ENCODE measurements around the gene LRRC8D. TPM values are rescaled to one million over a fixed set of nuclear protein-coding genes. Genes with fewer than 3 reads are reported as not detected.

Gene LRRC8D
- total RNA-seq, 8 experiments from 2014 or later, result 13.2 to 69.1 (median 51.0) TPM

DNA sequence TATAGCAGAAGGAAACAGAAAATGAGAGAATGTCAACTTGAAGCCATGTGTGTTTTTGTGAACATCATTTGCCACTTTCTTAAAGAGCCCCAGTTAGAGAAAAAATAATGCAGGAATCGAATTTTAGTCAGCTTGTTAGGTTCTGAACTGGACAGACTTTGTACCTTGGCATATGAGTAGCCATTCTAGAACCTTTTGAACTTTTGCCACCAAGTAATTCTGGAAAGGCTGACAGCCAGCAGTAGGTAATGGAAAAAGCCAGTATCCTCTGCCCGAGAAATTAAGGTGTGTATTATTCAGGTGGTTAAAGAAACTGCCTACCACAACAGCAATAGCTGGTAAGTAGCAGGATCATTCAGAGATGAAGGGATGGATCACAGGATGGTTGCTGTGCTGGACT is 20.7 kb downstream of the LRRC8D start:
- WGBS, 10 experiments, result 89 to 100% (median 100%) methylated on average over 1 to 2 of the region's 2 CpGs; no CpG with 5 or more reads in 2 of the 10 experiments
- peaks cover 15 to 35% of the 10 kb centered on the region in 2 donors for H3K4me1 ChIP-seq (replicated peaks in 1 of 2)
- in situ Hi-C loops (cut with MboI; ENCODE audit: low pct_unique_long_range_greater_than_20kb in 2 of 9, low sequenced_read_pairs in 9 of 9, unreplicated experiment in 9 of 9), result no loop called here

DNA sequence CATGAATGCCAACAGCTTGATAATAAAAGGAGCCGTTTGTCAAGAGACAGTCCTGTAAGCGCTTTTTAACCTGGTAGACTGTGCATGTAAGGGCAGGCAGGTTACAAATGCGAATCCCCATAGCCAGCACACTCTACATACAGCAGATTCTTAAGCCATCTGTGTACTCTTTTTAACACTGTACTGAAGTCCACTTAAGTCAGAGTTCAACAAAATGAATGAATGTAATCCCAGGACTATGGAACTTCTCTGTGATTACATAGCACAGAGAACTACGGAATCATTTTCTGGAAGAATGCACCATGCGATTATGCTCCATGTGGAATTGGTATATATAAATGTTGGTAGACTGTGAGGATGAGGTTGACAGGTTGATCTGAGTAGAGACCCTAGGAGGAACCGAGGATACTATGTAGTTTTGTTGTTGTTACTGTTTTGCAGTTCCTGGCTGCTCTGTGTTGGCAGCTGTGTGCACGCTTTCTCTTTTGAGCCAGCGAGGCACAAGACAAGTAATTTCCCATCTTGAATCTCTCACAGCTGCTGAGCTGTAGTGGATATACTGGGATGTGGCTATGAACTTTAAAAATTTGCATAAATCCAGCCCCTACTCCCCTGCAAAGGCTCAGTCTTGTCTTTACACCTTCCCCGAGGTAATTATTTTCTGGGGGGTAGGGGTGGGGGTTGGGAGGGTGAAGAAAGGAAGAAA is 21.9 kb downstream of the LRRC8D start:
- 0 to 100% (median 68%) methylated on average over 1 to 7 of the region's 9 CpGs for WGBS, 10 experiments
- H3K4me1 ChIP-seq (replicated peaks in 1 of 2), result peaks cover 6 to 26% of the 10 kb centered on the region in 2 donors
- peak in 5 of 8 experiments; percentile 11 to 56 (median 37) for ATAC-seq (replicated peaks in 6 of 8)
- no peak overlapping the region for H3K4me3 ChIP-seq
- in situ Hi-C loops (cut with MboI; ENCODE audit: low pct_unique_long_range_greater_than_20kb in 2 of 9, low sequenced_read_pairs in 9 of 9, unreplicated experiment in 9 of 9), result no loop called here
- H3K27ac ChIP-seq, result no peak overlapping the region

More for the DNA sequence above, 20.7 kb downstream of the LRRC8D start:
- ATAC-seq (replicated peaks in 6 of 8), result no peak
- Histone ChIP-seq H3K4me3 (no peak overlapping the region), H3K27ac (no peak overlapping the region)

DNA sequence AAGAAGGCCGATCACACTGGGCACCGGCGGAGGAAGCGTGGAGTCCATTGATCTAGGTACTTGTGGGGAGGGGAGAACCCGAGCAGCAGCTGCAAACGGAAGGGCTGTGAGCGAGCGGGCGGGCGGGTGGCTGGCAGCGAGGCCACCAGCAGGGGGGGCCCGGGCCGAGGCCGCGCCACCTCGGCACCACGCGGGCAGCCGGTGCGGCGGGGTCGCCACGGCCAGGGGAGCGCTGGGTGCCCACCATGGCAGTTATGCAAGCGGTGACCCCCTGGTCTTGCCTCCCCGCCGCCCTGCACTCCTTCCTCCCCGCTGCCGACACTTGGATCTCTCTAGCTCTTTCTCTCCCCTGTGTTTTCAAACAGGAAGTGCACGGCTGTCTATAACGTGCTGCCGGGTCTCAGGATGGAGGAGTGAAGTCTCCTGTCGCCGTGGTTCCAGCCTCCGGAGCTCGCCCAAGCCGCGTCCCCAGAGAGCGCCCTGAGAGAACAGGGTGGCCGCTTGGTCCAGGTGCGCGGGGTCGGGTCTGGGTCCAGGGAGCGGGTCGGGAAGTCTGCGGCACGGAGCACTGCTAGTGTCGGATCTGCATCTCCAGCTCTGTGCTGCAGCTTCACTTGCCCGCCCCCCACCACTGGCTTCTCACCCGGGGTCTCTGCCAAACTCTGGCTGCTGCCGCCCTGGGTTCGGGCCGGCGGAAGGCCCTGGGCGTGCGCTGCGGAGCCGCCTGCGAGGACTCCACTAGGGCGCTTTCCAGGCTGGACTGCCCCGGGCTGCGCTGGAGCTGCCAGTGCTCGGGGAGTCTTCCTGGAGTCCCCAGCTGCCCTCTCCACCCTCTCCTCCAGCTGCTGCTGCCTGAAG is 22.7 kb downstream of the LRRC8D start:
- peak; percentile 40 to 89 (median 80) for ATAC-seq (replicated peaks in 6 of 8)
- in situ Hi-C loops (cut with MboI; ENCODE audit: low pct_unique_long_range_greater_than_20kb in 2 of 9, low sequenced_read_pairs in 9 of 9, unreplicated experiment in 9 of 9), result no loop called here
- H3K4me1 ChIP-seq (replicated peaks in 1 of 2), result peaks cover 2 to 26% of the 10 kb centered on the region in 2 donors
- H3K4me3 ChIP-seq, result peak overlapping the region in 1 of 5 donors; percentile 16
- WGBS, 10 experiments, result 3 to 90% (median 68%) methylated on average over 4 to 18 of the region's 63 CpGs; no CpG with 5 or more reads in 5 of the 10 experiments
- peak overlapping the region in 1 of 2 donors; percentile 51 for H3K27ac ChIP-seq

DNA sequence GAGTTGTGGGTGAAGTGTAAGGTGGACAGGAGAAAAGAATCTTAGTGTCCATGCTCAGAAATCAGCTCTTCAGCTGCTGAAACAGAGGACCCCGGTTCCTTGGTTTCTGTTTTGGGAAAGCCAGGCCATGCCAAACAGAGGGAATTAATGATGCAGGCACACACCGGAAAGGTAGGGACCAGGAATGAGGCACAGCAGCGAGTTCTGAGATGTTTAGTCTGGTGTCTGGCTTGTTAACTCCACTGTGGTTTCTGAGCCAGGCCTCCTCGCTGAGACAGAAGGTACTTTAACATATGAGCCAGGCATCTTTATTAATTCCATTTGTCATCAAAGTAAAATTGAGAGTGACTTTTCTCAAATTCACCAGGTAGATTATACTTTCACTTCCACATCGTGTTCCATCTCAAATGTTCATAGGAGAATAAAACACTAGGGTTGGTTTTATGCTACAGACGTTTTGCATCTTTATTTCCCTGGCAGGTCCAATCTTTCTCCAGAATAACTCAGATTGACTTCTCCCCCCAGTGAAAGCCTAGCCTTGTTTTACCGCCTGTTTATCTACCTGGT is 23.5 kb downstream of the LRRC8D start:
- no peak overlapping the region for H3K27ac ChIP-seq
- no peak for ATAC-seq (replicated peaks in 6 of 8)
- in situ Hi-C loops (cut with MboI; ENCODE audit: low pct_unique_long_range_greater_than_20kb in 2 of 9, low sequenced_read_pairs in 9 of 9, unreplicated experiment in 9 of 9), result no loop called here
- H3K4me1 ChIP-seq (replicated peaks in 1 of 2), result peaks cover 0 to 22% of the 10 kb centered on the region in 2 donors
- 30 to 100% (median 92%) methylated on average over 2 to 7 of the region's 7 CpGs for WGBS, 10 experiments
- no peak overlapping the region for H3K4me3 ChIP-seq

DNA sequence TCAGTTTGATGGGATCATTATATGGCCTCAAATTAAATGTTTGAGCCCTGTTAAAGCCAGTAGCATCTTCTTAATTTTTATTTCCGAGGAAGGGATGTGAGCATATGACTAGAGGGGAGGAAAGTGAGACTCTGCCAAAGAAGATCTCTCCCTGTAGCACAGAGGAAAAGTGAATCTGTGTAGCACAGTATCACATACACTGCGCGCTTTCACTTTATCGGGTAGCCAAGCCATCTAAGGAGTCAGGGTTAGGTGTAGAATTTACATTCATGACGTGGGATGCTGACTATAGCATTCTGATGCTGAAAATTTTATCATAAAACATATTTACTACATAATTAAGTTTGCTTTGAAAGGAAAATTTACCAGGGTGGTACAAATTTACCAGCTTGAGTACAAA is 24.0 kb downstream of the LRRC8D start:
- no peak for ATAC-seq (replicated peaks in 6 of 8)
- Histone ChIP-seq H3K4me3 (no peak overlapping the region), H3K27ac (no peak overlapping the region), H3K4me1 (replicated peaks in 1 of 2) (peaks cover 0 to 17% of the 10 kb centered on the region in 2 donors)
- in situ Hi-C loops (cut with MboI; ENCODE audit: low pct_unique_long_range_greater_than_20kb in 2 of 9, low sequenced_read_pairs in 9 of 9, unreplicated experiment in 9 of 9), result no loop called here
- WGBS, 10 experiments, result 93 to 100% (median 99%) methylated on average over 1 to 5 of the region's 5 CpGs

DNA sequence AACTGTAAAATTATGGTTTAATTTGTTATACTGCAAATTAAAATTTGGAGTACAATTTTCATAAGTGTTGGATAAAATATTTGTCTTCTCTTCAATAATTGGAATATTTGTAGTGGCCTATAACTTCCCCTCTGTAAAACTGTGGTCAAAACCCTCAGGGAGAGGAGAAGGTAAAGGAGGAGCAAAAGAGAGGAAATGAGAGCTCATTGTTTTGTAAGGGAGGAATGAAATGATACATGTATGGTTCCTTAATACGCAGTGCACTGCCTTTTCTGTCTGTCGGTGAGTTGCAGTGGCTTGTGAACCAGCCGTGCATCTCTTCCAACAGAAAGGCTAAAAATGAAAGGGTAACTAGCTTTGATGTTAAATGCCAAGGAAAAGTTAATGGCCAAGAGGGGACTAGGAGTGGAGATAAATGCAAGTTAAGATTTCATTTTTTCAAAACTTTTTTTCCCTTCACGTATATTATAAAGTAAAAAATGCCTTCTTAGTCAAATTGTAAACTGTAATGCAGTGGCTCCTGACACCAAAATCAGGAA is 26.4 kb downstream of the LRRC8D start:
- WGBS, 10 experiments, result 85 to 100% (median 96%) methylated on average over 1 to 4 of the region's 4 CpGs
- Histone ChIP-seq H3K4me3 (no peak overlapping the region), H3K27ac (no peak overlapping the region), H3K4me1 (replicated peaks in 1 of 2) (peaks cover 0 to 10% of the 10 kb centered on the region in 2 donors)
- in situ Hi-C loops (cut with MboI; ENCODE audit: low pct_unique_long_range_greater_than_20kb in 2 of 9, low sequenced_read_pairs in 9 of 9, unreplicated experiment in 9 of 9), result no loop called here
- ATAC-seq (replicated peaks in 6 of 8), result no peak

DNA sequence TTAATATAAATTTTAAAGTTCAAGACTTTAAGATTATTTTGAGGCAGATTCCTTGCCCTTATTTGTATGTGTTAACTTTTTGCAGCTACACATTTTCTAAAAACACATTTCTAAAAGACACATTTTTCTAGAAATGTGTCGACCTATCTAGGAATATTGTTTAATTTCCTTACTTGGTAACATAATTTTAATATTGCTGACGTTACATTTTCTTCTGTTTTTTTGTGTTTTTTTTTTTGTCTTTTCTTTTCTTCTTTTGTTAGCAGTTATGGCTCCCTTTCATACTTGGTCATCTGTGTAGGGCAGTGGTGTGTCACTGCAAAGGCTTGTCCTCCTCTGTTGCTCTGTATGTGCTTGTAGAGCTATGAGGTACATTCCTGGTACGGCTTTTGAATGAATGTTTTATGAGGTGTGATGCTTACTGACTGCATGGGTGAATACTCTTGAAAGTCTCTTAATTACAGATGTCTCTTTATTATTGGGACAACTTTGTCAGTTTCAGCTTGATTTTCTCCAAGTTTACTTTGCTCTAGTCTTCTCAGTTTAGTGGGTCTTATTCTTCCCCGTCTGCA is 30.1 kb downstream of the LRRC8D start:
- ATAC-seq (replicated peaks in 6 of 8), result no peak
- 85 to 100% (median 90%) methylated on average over 2 to 4 of the region's 4 CpGs for WGBS, 10 experiments
- in situ Hi-C loops (cut with MboI; ENCODE audit: low pct_unique_long_range_greater_than_20kb in 2 of 9, low sequenced_read_pairs in 9 of 9, unreplicated experiment in 9 of 9), result no loop called here
- no peak overlapping the region for H3K4me3 ChIP-seq
- no peaks in the 10 kb centered on the region for H3K4me1 ChIP-seq (replicated peaks in 1 of 2)
- no peak overlapping the region for H3K27ac ChIP-seq

DNA sequence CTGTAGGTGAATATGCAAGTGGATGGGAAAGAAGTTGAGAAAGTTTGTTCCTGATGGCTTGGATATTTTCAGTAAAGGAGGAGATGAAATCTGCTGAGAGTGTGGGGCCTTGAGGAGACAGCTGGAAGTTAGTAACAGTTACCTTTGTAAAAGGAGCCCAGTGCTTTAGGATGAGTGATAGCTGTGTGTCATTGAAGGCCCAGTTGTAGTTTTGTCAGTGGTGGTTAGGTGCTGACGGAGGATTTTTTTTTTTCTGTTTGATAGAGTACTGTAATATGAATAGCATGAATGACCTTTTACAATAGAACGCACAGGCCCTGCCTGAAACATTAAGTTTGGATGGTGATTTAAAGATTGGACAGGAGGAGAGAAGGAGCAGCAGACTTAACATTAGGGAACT is 33.3 kb downstream of the LRRC8D start:
- WGBS, 10 experiments, result 94 to 100% (median 100%) methylated on average over 1 to 2 of the region's 2 CpGs; no CpG with 5 or more reads in 1 of the 10 experiments
- H3K4me3 ChIP-seq, result no peak overlapping the region
- in situ Hi-C loops (cut with MboI; ENCODE audit: low pct_unique_long_range_greater_than_20kb in 2 of 9, low sequenced_read_pairs in 9 of 9, unreplicated experiment in 9 of 9), result no loop called here
- H3K27ac ChIP-seq, result no peak overlapping the region
- no peaks in the 10 kb centered on the region for H3K4me1 ChIP-seq (replicated peaks in 1 of 2)
- ATAC-seq (replicated peaks in 6 of 8), result no peak

DNA sequence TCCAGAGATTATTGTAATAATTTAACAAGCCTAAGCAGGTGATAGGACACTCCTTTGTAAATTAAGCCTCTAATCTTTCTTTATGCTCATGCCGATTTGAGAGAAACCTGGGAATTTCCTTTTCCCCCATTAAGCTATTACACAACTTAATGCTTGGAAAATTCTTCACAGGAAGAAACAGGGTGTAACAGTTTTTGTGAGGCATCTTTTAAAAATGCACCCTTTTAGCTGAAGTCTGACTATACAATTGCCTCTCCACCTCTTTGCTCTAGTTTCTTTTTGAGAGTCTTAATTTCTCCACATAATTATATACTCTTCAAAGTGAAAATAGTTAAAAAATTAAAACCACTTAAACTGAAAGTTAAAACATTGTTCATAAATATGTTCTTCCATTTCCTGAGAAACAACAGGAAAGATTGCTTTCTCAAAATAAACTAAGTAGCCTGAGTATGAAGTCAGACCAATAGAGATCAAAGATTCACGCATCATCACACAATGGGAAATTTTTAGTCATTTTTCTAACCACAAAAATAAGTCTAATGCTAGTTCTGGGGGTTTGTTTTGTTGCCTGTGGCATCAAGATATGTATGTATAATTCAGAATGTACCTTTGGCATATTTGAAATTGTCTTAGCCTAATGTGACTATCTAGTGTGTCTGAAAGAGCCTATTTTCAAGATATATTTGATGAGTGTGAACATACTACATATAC is 34.7 kb downstream of the LRRC8D start:
- Histone ChIP-seq H3K4me3 (no peak overlapping the region), H3K4me1 (replicated peaks in 1 of 2) (no peaks in the 10 kb centered on the region), H3K27ac (no peak overlapping the region)
- ATAC-seq (replicated peaks in 6 of 8), result peak in 3 of 8 experiments; percentile 12 to 84 (median 63)
- in situ Hi-C loops (cut with MboI; ENCODE audit: low pct_unique_long_range_greater_than_20kb in 2 of 9, low sequenced_read_pairs in 9 of 9, unreplicated experiment in 9 of 9), result no loop called here
- 13 to 100% (median 86%) methylated on average over 1 to 2 of the region's 2 CpGs for WGBS, 10 experiments

DNA sequence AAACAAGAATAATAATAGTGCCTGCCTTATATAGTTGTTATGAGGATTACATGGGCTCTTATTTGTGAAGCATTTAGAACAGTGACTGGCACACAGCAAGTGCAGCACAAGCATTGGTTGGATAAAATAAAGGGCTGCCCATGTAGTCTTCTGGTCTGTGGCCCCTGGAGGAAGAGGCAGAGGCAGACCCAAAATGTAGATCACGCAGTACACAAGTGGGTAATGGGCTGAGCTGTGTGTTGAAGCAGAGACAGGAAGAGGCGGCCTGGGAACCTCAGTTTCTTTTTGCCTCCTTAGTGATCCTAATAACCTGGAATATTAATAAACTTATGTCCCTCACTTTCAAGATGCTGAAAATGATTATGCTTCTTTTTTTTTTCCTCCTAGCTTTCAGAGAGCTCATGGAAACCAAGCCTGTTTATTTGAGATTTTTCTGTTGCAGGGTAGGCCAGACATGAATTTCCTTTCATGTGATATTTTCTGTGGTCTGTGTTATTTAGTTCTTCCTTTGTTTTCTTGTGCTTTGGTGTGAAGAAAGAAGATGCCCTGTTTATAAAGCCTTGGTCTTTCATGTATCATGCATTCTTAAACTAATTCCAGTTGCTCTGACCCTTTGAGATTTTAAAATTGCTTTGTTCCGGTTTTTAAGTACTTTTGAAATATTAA is 42.5 kb downstream of the LRRC8D start:
- H3K4me1 ChIP-seq (replicated peaks in 1 of 2), result peaks cover 0 to 4% of the 10 kb centered on the region in 2 donors
- 70 to 100% (median 88%) methylated on average over 1 to 3 of the region's 3 CpGs; no CpG with 5 or more reads in 1 of the 10 experiments for WGBS, 10 experiments
- in situ Hi-C loops (cut with MboI; ENCODE audit: low pct_unique_long_range_greater_than_20kb in 2 of 9, low sequenced_read_pairs in 9 of 9, unreplicated experiment in 9 of 9), result no loop called here
- no peak for ATAC-seq (replicated peaks in 6 of 8)
- no peak overlapping the region for H3K27ac ChIP-seq
- H3K4me3 ChIP-seq, result no peak overlapping the region

DNA sequence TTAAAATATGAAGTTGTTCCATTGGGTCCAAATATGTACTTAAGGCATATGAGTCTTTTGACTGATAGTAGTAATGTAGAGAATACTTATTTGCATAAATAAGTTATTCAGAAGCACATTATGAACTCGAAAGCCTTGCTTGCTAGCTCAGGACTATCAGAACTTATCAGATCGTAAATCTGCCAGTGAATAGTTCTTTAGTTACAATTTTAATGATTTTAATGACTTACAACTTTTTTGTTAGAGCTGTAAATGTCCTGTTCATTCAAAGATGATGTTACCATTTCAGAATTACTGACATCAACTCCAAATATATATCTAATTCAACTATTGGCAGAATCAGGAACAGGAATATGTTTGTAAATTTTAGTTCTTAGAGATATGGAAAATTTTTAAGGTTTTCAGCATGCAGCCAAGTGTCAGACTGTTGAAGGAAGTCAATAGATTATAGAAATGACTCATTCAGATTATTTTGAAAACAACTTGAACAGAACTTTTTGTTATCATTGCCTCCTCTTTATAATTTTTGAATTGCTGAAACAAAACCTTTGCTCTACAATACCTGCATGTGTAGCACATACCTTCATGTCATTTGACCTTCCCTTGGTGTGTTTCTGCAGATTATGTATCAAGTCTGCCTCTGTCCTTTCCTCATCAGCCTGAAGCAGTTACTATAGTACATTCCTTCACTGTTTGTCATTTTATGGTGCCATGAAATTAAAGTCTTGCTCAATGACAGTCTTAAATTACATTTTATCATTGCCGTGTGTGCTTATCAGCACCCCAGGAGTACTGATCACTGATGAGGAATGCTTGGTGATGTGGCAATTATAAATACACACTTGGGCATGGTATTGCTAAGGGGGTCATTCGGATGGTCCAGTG is 44.9 kb downstream of the LRRC8D start:
- 40 to 100% (median 91%) methylated on average over 2 to 4 of the region's 4 CpGs for WGBS, 10 experiments
- no peak overlapping the region for H3K27ac ChIP-seq
- in situ Hi-C loops (cut with MboI; ENCODE audit: low pct_unique_long_range_greater_than_20kb in 2 of 9, low sequenced_read_pairs in 9 of 9, unreplicated experiment in 9 of 9), result no loop called here
- H3K4me3 ChIP-seq, result no peak overlapping the region
- ATAC-seq (replicated peaks in 6 of 8), result peak in 2 of 8 experiments; percentile 76 to 94
- peaks cover 0 to 4% of the 10 kb centered on the region in 2 donors for H3K4me1 ChIP-seq (replicated peaks in 1 of 2)
